C4-2B (cell line): ENCODE measurements around the gene GTF3C4.

Experiments
- H3K27ac ChIP-seq: fragments of 450-650 bp; 2 replicates; pipeline ENCODE4 v1.5.1; 2017
- CTCF ChIP-seq: fragments of 450-650 bp; conservative IDR thresholded peaks from 2 replicates; pipeline ENCODE4 v1.5.1; 2017; ENCODE audit warnings: mild to moderate bottlenecking
- ZFX ChIP-seq: fragments of 450-650 bp; IDR thresholded peaks from 2 replicates; pipeline ENCODE4 v1.6.1; 2017

Gene GTF3C4

GRCh38 chr9:132677976-132678375 is 7.7 kb downstream of the GTF3C4 start:
- TF ChIP-seq ZFX (no peak), CTCF (no peak)
- H3K27ac ChIP-seq: no peak overlapping the region

GRCh38 chr9:132679946-132680625 is 9.8 kb downstream of the GTF3C4 start:
- TF ChIP-seq ZFX (no peak), CTCF (no peak)
- H3K27ac ChIP-seq: no peak overlapping the region

- no peak overlapping the region for H3K27ac ChIP-seq
- TF ChIP-seq ZFX (no peak), CTCF (no peak)
These were observed 11.3 kb downstream of the GTF3C4 start for GRCh38 chr9:132681561-132681960.

GRCh38 chr9:132683873-132684272 is 13.6 kb downstream of the GTF3C4 start:
- H3K27ac ChIP-seq: no peak overlapping the region
- TF ChIP-seq ZFX: no peak
- no peak for TF ChIP-seq CTCF

GRCh38 chr9:132690696-132691095 is 20.4 kb downstream of the GTF3C4 start:
- no peak for TF ChIP-seq CTCF
- no peak for TF ChIP-seq ZFX
- H3K27ac ChIP-seq: no peak overlapping the region

- H3K27ac ChIP-seq: no peak overlapping the region
- TF ChIP-seq CTCF (peak; percentile 33), ZFX (no peak)
These were observed 23.9 kb downstream of the GTF3C4 start for GRCh38 chr9:132694144-132694543.

- H3K27ac ChIP-seq: no peak overlapping the region
- no peak for TF ChIP-seq CTCF
These were observed 27.0 kb downstream of the GTF3C4 start for GRCh38 chr9:132697230-132697629.
